HCT116 (cell line): ENCODE results near the gene SAMD4A. TPM values are rescaled to one million over a fixed set of nuclear protein-coding genes. Genes with fewer than 3 reads are reported as not detected.

Source experiments
- ATAC-seq: fragments of 200-7000 bp; cut with Tn5 transposase; 2 replicates; pipeline ENCODE4 v1.9.1; 2020; ENCODE audit warnings: mild to moderate bottlenecking, moderate library complexity
- BruUV-seq: library from RNA; stranded (reverse); fragments of 400-500 nt; replicated peaks from 2 replicates; lab custom pipeline; 2021; lab: Mats Ljungman, UMichigan
- CTCF ChIA-PET: fragments of 300-600 bp; sonication (Branson Sonifier 250); formaldehyde crosslinking; loops from one replicate; lab custom pipeline; 2021; ENCODE audit warnings: antibody characterized with exemption; lab: Charles Lee
- POLR2A ChIA-PET: fragments of 300-600, 350-600 bp; sonication (Branson Sonifier 250); formaldehyde crosslinking; loops from one replicate; lab custom pipeline; 2021; ENCODE audit warnings: antibody characterized with exemption; lab: Charles Lee
- RAD21 ChIA-PET, 2 experiments: fragments of 300-600 bp; sonication (Branson Sonifier 250); formaldehyde crosslinking; loops; one replicate each; lab custom pipeline; 2023; ENCODE audit warnings: low total read pairs in 2 of 2; ENCODE audit not compliant: uncharacterized antibody in 2 of 2, unreplicated experiment in 2 of 2, low non-redundant PET in 1 of 2; lab: Charles Lee
- DNase-seq: peaks from one replicate; pipeline ENCODE4 v3.0.0-alpha.2; 2010; ENCODE audit warnings: low read depth, low spot score
- H2AFZ ChIP-seq: fragments of 200-600 bp; shearing (Covaris generic), sonication (generic); 2 replicates; pipeline ENCODE4 v1.6.1; 2017; ENCODE audit warnings: low read depth, mixed run types, mixed read lengths, antibody characterized with exemption, low read length; ENCODE audit not compliant: poor library complexity, severe bottlenecking
- H3K27ac ChIP-seq: 2 replicates; pipeline ENCODE4 v1.5.1; 2012; ENCODE audit warnings: low read depth, low read length
- H3K27me3 ChIP-seq: fragments of 200-600 bp; sonication (generic); 2 replicates; pipeline ENCODE4 v1.6.1; 2016; ENCODE audit warnings: mixed run types, low read length, mixed read lengths; ENCODE audit not compliant: insufficient read depth
- H3K36me3 ChIP-seq, 2 experiments: fragments of 200-500 bp in 1 of 2; fragments of 200-600 bp in 1 of 2; sonication (Bioruptor generic) in 1 of 2; sonication (generic) in 1 of 2; 2 replicates each; pipeline versions ENCODE4 v1.5.1 to v1.6.1; 2014 to 2016; ENCODE audit warnings: low read length in 2 of 2, inconsistent platforms in 1 of 2, mixed read lengths in 1 of 2, mixed run types in 1 of 2; ENCODE audit not compliant: insufficient read depth in 2 of 2, control insufficient read depth in 1 of 2
- H3K4me1 ChIP-seq, 2 experiments: fragments of 200-600 bp in 1 of 2; sonication (generic) in 1 of 2; 2 replicates each; pipeline versions ENCODE4 v1.5.1 to v1.6.1; 2012 to 2017; ENCODE audit warnings: low read length in 2 of 2, inconsistent platforms in 1 of 2, mild to moderate bottlenecking in 1 of 2, mixed read lengths in 1 of 2, mixed run types in 1 of 2, moderate library complexity in 1 of 2; ENCODE audit not compliant: insufficient read depth in 2 of 2, control insufficient read depth in 1 of 2
- H3K4me2 ChIP-seq: fragments of 200-600 bp; sonication (generic); 2 replicates; pipeline ENCODE4 v1.6.1; 2017; ENCODE audit warnings: mixed run types, low read length, mixed read lengths
- H3K4me3 ChIP-seq, 2 experiments: fragments of 200-600 bp in 1 of 2; sonication (generic) in 1 of 2; replicated peaks in 1 of 2; 2 replicates each; pipeline ENCODE4 v1.5.1; 2011 to 2016; ENCODE audit warnings: low read length in 2 of 2, control low read depth in 1 of 2, low read depth in 1 of 2, mild to moderate bottlenecking in 1 of 2, mixed read lengths in 1 of 2, mixed run types in 1 of 2
- H3K79me2 ChIP-seq: fragments of 200-600 bp; sonication (generic); 2 replicates; pipeline ENCODE4 v1.6.1; 2017; ENCODE audit warnings: mild to moderate bottlenecking, mixed run types, low read length, moderate library complexity, mixed read lengths; ENCODE audit not compliant: insufficient read depth
- H3K9ac ChIP-seq: fragments of 200-600 bp; sonication (generic); 2 replicates; pipeline ENCODE4 v1.6.1; 2016; ENCODE audit warnings: low read length, mixed read lengths
- H3K9me2 ChIP-seq: fragments of 200-600 bp; sonication (generic), shearing (Covaris generic); 2 replicates; pipeline ENCODE4 v1.6.1; 2017; ENCODE audit warnings: mixed run types, mild to moderate bottlenecking, moderate library complexity; ENCODE audit not compliant: insufficient read depth
- H3K9me3 ChIP-seq, 2 experiments: fragments of 200-500 bp in 1 of 2; fragments of 200-600 bp in 1 of 2; sonication (Bioruptor generic) in 1 of 2; sonication (generic) in 1 of 2; 2 replicates each; pipeline ENCODE4 v1.6.1; 2014 to 2017; ENCODE audit warnings: low read length in 2 of 2, mixed read lengths in 2 of 2, inconsistent platforms in 1 of 2, low read depth in 1 of 2, mild to moderate bottlenecking in 1 of 2, mixed run types in 1 of 2, moderate library complexity in 1 of 2; ENCODE audit not compliant: control insufficient read depth in 1 of 2, insufficient read depth in 1 of 2
- H4K20me1 ChIP-seq: fragments of 200-600 bp; sonication (generic), shearing (Covaris generic); 2 replicates; pipeline ENCODE4 v1.6.1; 2017; ENCODE audit warnings: mixed run types, mild to moderate bottlenecking, moderate library complexity; ENCODE audit not compliant: insufficient read depth
- CBX3 ChIP-seq: IDR thresholded peaks from 2 replicates; pipeline ENCODE4 v1.6.1; 2012; ENCODE audit warnings: low read depth
- EZH2 ChIP-seq: fragments of 200-600 bp; sonication (generic); IDR thresholded peaks from 2 replicates; pipeline ENCODE4 v1.6.1; 2017; ENCODE audit warnings: antibody characterized with exemption, mixed run types
- EZH2phosphoT487 ChIP-seq: fragments of 200-600 bp; IDR thresholded peaks from 2 replicates; pipeline ENCODE4 v1.6.1; 2018; ENCODE audit warnings: antibody characterized with exemption, borderline replicate concordance
- POLR2A ChIP-seq: IDR thresholded peaks from 2 replicates; pipeline ENCODE4 v1.7.0; 2011; ENCODE audit warnings: borderline replicate concordance; ENCODE audit not compliant: insufficient read depth, insufficient read length; ENCODE audit errors: extremely low read depth
- POLR2AphosphoS5 ChIP-seq: IDR thresholded peaks from 2 replicates; pipeline ENCODE4 v1.6.1; 2011; ENCODE audit warnings: mild to moderate bottlenecking, low read depth, low read length, moderate library complexity
- SIN3A ChIP-seq: IDR thresholded peaks from 2 replicates; pipeline ENCODE4 v1.6.1; 2012; ENCODE audit warnings: low read depth
- SP1 ChIP-seq: IDR thresholded peaks from 2 replicates; pipeline ENCODE4 v1.6.1; 2012; ENCODE audit warnings: low read depth
- TCF7L2 ChIP-seq: IDR thresholded peaks from 2 replicates; pipeline ENCODE4 v1.7.0; 2011; ENCODE audit warnings: borderline replicate concordance, inconsistent platforms; ENCODE audit not compliant: insufficient read depth, insufficient read length; ENCODE audit errors: extremely low read depth
- intact Hi-C: fragments of 100-400 bp; cut with micrococcal nuclease; formaldehyde crosslinking; loops from 2 replicates; pipeline ENCODE4 v1.10.0; 2022
- total RNA-seq: library from RNA; stranded (reverse); gene quantifications from one replicate; pipeline ENCODE4 v1.2.1, GENCODE V29; 2021; ENCODE audit not compliant: unreplicated experiment
- TF ChIP-seq, protein P1 (sequence below): IDR thresholded peaks from 2 replicates; pipeline ENCODE4 v1.6.1; 2012
- TF ChIP-seq, protein P2 (sequence below), 3 experiments: fragments of 200-600 bp in 1 of 3; sonication (generic) in 1 of 3; IDR thresholded peaks in 2 of 3; conservative IDR thresholded peaks in 1 of 3; 2 replicates each; pipeline ENCODE4 v1.5.1; 2012 to 2017; ENCODE audit warnings: low read depth in 2 of 3, low read length in 2 of 3, antibody characterized with exemption in 1 of 3, borderline replicate concordance in 1 of 3, control low read depth in 1 of 3, mild to moderate bottlenecking in 1 of 3, mixed read lengths in 1 of 3, mixed run types in 1 of 3, moderate library complexity in 1 of 3; ENCODE audit not compliant: insufficient read depth in 1 of 3
- TF ChIP-seq, protein P3 (sequence below): IDR thresholded peaks from 2 replicates; pipeline ENCODE4 v1.6.1; 2011; ENCODE audit warnings: mild to moderate bottlenecking, low read length, moderate library complexity; ENCODE audit not compliant: insufficient replicate concordance; ENCODE audit errors: extremely low read depth
- TF ChIP-seq, protein P4 (sequence below): IDR thresholded peaks from 2 replicates; pipeline ENCODE4 v1.6.1; 2012

The SAMD4A gene
- total RNA-seq, 1 experiment from 2014 or later = 9.0 TPM

DNA sequence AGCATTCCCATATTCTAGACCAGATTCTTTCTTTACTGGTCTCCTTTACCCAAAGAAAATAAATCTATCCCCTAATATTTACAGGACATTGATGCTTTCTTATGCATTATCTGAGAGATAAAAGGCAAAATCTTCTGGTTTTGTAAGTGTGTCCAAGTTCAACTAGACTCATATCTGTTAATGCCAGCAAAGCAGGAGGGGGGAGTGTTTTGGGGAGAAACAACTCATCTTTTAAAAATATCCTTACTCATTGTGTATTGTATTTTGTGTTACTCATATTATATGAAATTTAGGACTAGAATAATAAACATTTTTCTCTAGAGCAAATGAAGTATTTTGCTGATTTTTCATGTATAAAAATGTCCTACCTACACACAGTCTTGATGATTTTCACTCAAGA lies 54.8 kb downstream of the SAMD4A start:
- intact Hi-C loops = no loop called here
- H3K36me3 ChIP-seq = no peaks in the 10 kb centered on the region
- ChIA-PET POLR2A (no interaction called here), CTCF (no interaction called here), RAD21 (no interaction called here)
- H3K9ac ChIP-seq = no peak overlapping the region
- H3K27me3 ChIP-seq = no peaks in the 10 kb centered on the region
- no peaks in the 10 kb centered on the region for H4K20me1 ChIP-seq
- no peak overlapping the region for H3K27ac ChIP-seq
- no peak for TF ChIP-seq POLR2A
- TF ChIP-seq, protein P1, sequence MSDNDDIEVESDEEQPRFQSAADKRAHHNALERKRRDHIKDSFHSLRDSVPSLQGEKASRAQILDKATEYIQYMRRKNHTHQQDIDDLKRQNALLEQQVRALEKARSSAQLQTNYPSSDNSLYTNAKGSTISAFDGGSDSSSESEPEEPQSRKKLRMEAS = no peak
- H3K79me2 ChIP-seq = no peaks in the 10 kb centered on the region
- no peak overlapping the region for H3K4me3 ChIP-seq
- no peak overlapping the region for H3K4me2 ChIP-seq
- DNase-seq (no peak), ATAC-seq (no peak)
- no TSS peak for BruUV-seq
- H3K9me2 ChIP-seq = no peaks in the 10 kb centered on the region
- H3K4me1 ChIP-seq = no peaks in the 10 kb centered on the region
- no peak overlapping the region for H2AFZ ChIP-seq
- no peaks in the 10 kb centered on the region for H3K9me3 ChIP-seq

DNA sequence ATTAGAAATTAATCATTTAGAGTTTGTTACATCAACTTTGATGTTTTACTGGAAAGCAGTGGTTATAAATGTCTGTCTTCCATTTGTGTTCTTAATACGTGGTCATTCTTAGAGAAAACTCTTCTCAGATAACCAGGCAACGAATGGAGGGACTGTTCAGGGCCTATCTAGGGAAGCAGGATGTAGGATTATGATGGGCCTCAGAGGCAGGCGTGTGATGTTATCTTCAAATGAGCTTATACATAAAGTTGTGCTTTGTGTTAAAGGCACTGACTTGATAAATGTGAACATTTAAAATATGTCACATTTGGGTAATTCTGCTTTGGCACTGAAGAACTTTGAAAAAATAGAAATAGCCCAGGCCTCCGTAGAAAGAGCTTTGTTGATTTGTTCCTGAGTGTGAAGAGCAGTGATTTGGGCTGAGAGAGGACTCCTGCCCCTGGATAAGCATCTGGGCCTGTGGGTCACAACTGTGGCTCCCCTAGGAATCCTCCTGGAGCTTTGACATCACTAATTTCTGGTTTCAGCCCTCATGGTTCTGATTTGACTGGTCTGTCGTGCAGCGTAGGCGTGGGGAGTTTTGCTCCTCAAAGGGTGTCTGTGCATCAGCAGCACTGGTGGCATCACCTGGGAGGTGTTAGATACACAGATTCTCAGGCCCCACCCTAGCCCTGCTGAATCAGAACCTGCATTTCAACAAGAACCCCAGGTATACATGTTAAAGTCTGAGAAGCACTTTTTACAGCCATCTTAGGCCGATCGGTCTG lies 55.4 kb downstream of the SAMD4A start:
- Histone ChIP-seq H3K4me1 (no peaks in the 10 kb centered on the region), H3K9me2 (no peaks in the 10 kb centered on the region), H3K9ac (no peak overlapping the region), H4K20me1 (no peaks in the 10 kb centered on the region), H3K36me3 (no peaks in the 10 kb centered on the region), H3K4me2 (no peak overlapping the region), H3K9me3 (no peaks in the 10 kb centered on the region), H2AFZ (no peak overlapping the region), H3K27me3 (no peaks in the 10 kb centered on the region), H3K4me3 (no peak overlapping the region), H3K79me2 (no peaks in the 10 kb centered on the region), H3K27ac (no peak overlapping the region)
- RAD21 ChIA-PET = no interaction called here
- CTCF ChIA-PET = no interaction called here
- POLR2A ChIA-PET = no interaction called here
- intact Hi-C loops = no loop called here
- DNase-seq (no peak), ATAC-seq (no peak)
- BruUV-seq = no TSS peak
- TF ChIP-seq CBX3 = no peak
- TF ChIP-seq TCF7L2 = no peak
- TF ChIP-seq EZH2 = no peak
- TF ChIP-seq, protein P2, sequence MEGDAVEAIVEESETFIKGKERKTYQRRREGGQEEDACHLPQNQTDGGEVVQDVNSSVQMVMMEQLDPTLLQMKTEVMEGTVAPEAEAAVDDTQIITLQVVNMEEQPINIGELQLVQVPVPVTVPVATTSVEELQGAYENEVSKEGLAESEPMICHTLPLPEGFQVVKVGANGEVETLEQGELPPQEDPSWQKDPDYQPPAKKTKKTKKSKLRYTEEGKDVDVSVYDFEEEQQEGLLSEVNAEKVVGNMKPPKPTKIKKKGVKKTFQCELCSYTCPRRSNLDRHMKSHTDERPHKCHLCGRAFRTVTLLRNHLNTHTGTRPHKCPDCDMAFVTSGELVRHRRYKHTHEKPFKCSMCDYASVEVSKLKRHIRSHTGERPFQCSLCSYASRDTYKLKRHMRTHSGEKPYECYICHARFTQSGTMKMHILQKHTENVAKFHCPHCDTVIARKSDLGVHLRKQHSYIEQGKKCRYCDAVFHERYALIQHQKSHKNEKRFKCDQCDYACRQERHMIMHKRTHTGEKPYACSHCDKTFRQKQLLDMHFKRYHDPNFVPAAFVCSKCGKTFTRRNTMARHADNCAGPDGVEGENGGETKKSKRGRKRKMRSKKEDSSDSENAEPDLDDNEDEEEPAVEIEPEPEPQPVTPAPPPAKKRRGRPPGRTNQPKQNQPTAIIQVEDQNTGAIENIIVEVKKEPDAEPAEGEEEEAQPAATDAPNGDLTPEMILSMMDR (IDR thresholded peaks at IDR 0.05 in 2 of 3, conservative IDR thresholded peaks at IDR 0.05 in 1 of 3; ENCODE audit: borderline replicate concordance in 1 of 3, insufficient read depth in 1 of 3, low read depth in 2 of 3, low read length in 2 of 3) = no peak
- TF ChIP-seq POLR2AphosphoS5 = no peak
- TF ChIP-seq SP1 = no peak
- TF ChIP-seq, protein P3, sequence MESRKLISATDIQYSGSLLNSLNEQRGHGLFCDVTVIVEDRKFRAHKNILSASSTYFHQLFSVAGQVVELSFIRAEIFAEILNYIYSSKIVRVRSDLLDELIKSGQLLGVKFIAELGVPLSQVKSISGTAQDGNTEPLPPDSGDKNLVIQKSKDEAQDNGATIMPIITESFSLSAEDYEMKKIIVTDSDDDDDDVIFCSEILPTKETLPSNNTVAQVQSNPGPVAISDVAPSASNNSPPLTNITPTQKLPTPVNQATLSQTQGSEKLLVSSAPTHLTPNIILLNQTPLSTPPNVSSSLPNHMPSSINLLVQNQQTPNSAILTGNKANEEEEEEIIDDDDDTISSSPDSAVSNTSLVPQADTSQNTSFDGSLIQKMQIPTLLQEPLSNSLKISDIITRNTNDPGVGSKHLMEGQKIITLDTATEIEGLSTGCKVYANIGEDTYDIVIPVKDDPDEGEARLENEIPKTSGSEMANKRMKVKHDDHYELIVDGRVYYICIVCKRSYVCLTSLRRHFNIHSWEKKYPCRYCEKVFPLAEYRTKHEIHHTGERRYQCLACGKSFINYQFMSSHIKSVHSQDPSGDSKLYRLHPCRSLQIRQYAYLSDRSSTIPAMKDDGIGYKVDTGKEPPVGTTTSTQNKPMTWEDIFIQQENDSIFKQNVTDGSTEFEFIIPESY = no peak
- TF ChIP-seq, protein P4, sequence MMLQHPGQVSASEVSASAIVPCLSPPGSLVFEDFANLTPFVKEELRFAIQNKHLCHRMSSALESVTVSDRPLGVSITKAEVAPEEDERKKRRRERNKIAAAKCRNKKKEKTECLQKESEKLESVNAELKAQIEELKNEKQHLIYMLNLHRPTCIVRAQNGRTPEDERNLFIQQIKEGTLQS = no peak
- no peak for TF ChIP-seq SIN3A
- TF ChIP-seq EZH2phosphoT487 = no peak
